Mesendoderm (in vitro differentiated cells): ENCODE measurements around the gene HSPA2.

Source experiments
- DNase-seq: peaks from one replicate; pipeline ENCODE4 v3.0.0; 2013
- H2AK5ac ChIP-seq: 2 replicates; pipeline ENCODE4 v1.6.1; 2013; ENCODE audit warnings: low read length, inconsistent platforms
- H2BK120ac ChIP-seq: 2 replicates; pipeline ENCODE4 v1.6.1; 2013; ENCODE audit warnings: low read depth, mild to moderate bottlenecking, low read length, moderate library complexity, mixed read lengths
- H2BK15ac ChIP-seq: replicated peaks from 2 replicates; pipeline ENCODE4 v1.6.1; 2013; ENCODE audit warnings: low read depth, mild to moderate bottlenecking, moderate library complexity
- H2BK5ac ChIP-seq: 2 replicates; pipeline ENCODE4 v1.6.1; 2013; ENCODE audit warnings: low read length, inconsistent platforms
- H3K18ac ChIP-seq: 2 replicates; pipeline ENCODE4 v1.6.1; 2013; ENCODE audit warnings: mild to moderate bottlenecking, low read length, mixed read lengths
- H3K23ac ChIP-seq: one replicate; pipeline ENCODE4 v1.6.1; 2013; ENCODE audit warnings: low read length
- H3K27ac ChIP-seq: 2 replicates; pipeline ENCODE4 v1.5.1; 2013; ENCODE audit warnings: low read depth, mild to moderate bottlenecking, inconsistent platforms, low read length, moderate library complexity
- H3K27me3 ChIP-seq: 2 replicates; pipeline ENCODE4 v1.6.1; 2013; ENCODE audit warnings: low read length, control low read depth, mild to moderate bottlenecking, inconsistent platforms; ENCODE audit not compliant: insufficient read depth, poor library complexity
- H3K36me3 ChIP-seq: 2 replicates; pipeline ENCODE4 v1.6.1; 2013; ENCODE audit warnings: low read length, inconsistent platforms; ENCODE audit not compliant: control insufficient read depth, insufficient read depth
- H3K4ac ChIP-seq: one replicate; pipeline ENCODE4 v1.6.1; 2013; ENCODE audit warnings: low read depth, mild to moderate bottlenecking, low read length, moderate library complexity
- H3K4me1 ChIP-seq: 2 replicates; pipeline ENCODE4 v1.6.1; 2013; ENCODE audit warnings: low read depth, low read length, inconsistent platforms; ENCODE audit not compliant: control insufficient read depth
- H3K4me2 ChIP-seq: 2 replicates; pipeline ENCODE4 v1.6.1; 2013; ENCODE audit warnings: low read length
- H3K4me3 ChIP-seq: 2 replicates; pipeline ENCODE4 v1.5.1; 2013; ENCODE audit warnings: mild to moderate bottlenecking, low read length
- H3K56ac ChIP-seq: one replicate; pipeline ENCODE4 v1.6.1; 2013; ENCODE audit warnings: low read length
- H3K79me1 ChIP-seq: 2 replicates; pipeline ENCODE4 v1.6.1; 2013; ENCODE audit warnings: low read length, inconsistent platforms
- H3K79me2 ChIP-seq: 2 replicates; pipeline ENCODE4 v1.6.1; 2013; ENCODE audit warnings: mild to moderate bottlenecking, low read length; ENCODE audit not compliant: control insufficient read depth, insufficient read depth
- H3K9ac ChIP-seq: 2 replicates; pipeline ENCODE4 v1.6.1; 2013; ENCODE audit warnings: low read length, inconsistent platforms
- H4K5ac ChIP-seq: one replicate; pipeline ENCODE4 v1.6.1; 2013; ENCODE audit warnings: low read length
- H4K8ac ChIP-seq: one replicate; pipeline ENCODE4 v1.6.1; 2013; ENCODE audit warnings: low read depth, mild to moderate bottlenecking, control low read depth, low read length, moderate library complexity
- WGBS: extraction: QIAGEN DNeasy Blood & Tissue Kit; methylation state at CpG from one replicate; pipeline ENCODE4 v1.1.7; 2013; ENCODE audit warnings: low lambda C conversion rate, missing lambda C conversion rate; ENCODE audit not compliant: insufficient coverage; ENCODE audit errors: extremely low coverage; 5-methylcytosine and 5-hydroxymethylcytosine counted together

Gene HSPA2

DNA sequence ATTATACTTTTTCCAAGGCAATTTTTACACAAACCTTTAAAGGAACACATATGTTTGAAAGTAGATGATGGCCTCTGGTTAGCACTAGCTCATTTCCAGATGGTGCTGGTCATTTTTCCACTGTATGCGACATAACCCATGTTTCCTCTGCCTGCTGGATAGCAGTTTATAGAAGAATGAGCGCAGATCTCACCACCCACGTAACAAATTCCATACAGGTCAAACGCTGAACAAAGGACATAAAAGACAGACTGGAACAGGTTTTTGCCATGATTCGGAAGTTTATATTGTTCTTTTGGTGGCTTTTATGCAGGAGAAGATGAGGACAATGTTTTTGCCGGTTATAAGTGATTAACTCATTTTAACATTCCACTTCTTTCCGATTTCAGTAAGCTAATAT is 39.9 kb downstream of the HSPA2 start:
- Histone ChIP-seq H2BK15ac (peak overlapping the region; percentile 86), H3K4me3 (no peak overlapping the region), H3K79me2 (no peaks in the 10 kb centered on the region), H2BK120ac (peak overlapping the region; percentile 79), H3K36me3 (no peaks in the 10 kb centered on the region), H3K4ac (peak overlapping the region; percentile 58), H3K56ac (peak overlapping the region; percentile 70), H3K18ac (peak overlapping the region; percentile 47), H4K5ac (no peak overlapping the region), H3K4me1 (peaks cover 6% of the 10 kb centered on the region), H3K4me2 (no peak overlapping the region), H3K23ac (no peak overlapping the region), H2BK5ac (no peak overlapping the region), H4K8ac (no peak overlapping the region), H3K27me3 (no peaks in the 10 kb centered on the region), H2AK5ac (no peak overlapping the region), H3K79me1 (no peaks in the 10 kb centered on the region), H3K9ac (no peak overlapping the region), H3K27ac (no peak overlapping the region)
- no CpG with 5 or more reads among the region's 7 CpGs for WGBS
- no peak for DNase-seq

DNA sequence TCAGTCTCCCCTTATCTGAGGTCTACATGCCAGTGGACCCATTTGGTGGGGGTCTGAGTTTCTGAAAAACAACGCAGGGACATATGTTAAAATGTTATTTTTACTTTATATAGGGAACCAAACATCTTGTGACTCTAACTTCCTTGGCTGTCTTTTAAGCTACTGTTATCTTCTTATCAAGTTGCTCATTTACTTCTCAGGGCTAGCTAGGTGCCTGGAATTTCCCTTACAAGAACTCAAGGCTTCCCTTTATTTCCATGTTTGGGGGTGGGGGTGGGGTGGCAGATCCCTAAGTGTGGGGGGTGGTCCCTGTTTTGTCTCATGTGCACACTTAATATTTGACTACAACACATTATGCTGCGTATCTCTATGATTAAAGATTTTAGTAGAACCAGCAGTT is 40.8 kb downstream of the HSPA2 start:
- H2BK15ac ChIP-seq = peak overlapping the region; percentile 75
- H3K4me1 ChIP-seq = peaks cover 6% of the 10 kb centered on the region
- H2AK5ac ChIP-seq = no peak overlapping the region
- no peak overlapping the region for H4K8ac ChIP-seq
- WGBS = no CpG with 5 or more reads among the region's 2 CpGs
- H3K79me1 ChIP-seq = no peaks in the 10 kb centered on the region
- peak; percentile 52 for DNase-seq
- no peak overlapping the region for H2BK120ac ChIP-seq
- H3K4me2 ChIP-seq = no peak overlapping the region
- H3K18ac ChIP-seq = peak overlapping the region; percentile 61
- H3K4me3 ChIP-seq = no peak overlapping the region
- H3K4ac ChIP-seq = no peak overlapping the region
- no peaks in the 10 kb centered on the region for H3K27me3 ChIP-seq
- H4K5ac ChIP-seq = no peak overlapping the region
- no peak overlapping the region for H3K23ac ChIP-seq
- no peak overlapping the region for H3K27ac ChIP-seq
- H3K79me2 ChIP-seq = no peaks in the 10 kb centered on the region
- H3K9ac ChIP-seq = peak overlapping the region; percentile 14
- H2BK5ac ChIP-seq = peak overlapping the region; percentile 69
- peak overlapping the region; percentile 71 for H3K56ac ChIP-seq
- H3K36me3 ChIP-seq = no peaks in the 10 kb centered on the region

DNA sequence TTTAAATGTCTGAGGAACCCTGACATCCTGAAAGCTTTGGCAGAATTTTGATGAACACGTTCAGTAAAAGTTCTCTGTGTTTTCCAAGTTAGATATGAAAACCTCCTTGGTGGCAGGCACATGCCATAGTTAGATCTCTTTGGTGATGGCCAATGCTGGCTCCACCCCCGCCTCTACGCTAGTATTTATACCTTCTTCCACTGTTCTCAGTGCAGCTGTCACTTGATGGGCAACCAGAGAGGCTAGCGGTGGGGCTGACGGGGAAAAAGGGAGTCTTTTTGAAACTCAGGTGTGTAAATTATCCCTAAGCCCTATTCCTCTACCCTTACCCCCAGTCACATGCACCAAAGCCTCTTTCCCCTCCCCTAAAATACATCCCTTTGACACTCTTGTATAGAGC is 41.3 kb downstream of the HSPA2 start:
- no peak overlapping the region for H2AK5ac ChIP-seq
- H3K79me1 ChIP-seq = no peaks in the 10 kb centered on the region
- H3K4ac ChIP-seq = peak overlapping the region; percentile 43
- DNase-seq = no peak
- no CpG with 5 or more reads among the region's 5 CpGs for WGBS
- H3K4me1 ChIP-seq = peaks cover 6% of the 10 kb centered on the region
- no peak overlapping the region for H2BK120ac ChIP-seq
- H3K23ac ChIP-seq = no peak overlapping the region
- no peak overlapping the region for H3K4me2 ChIP-seq
- no peak overlapping the region for H3K27ac ChIP-seq
- no peaks in the 10 kb centered on the region for H3K27me3 ChIP-seq
- H3K18ac ChIP-seq = no peak overlapping the region
- H2BK5ac ChIP-seq = no peak overlapping the region
- H3K56ac ChIP-seq = no peak overlapping the region
- no peak overlapping the region for H4K8ac ChIP-seq
- no peaks in the 10 kb centered on the region for H3K79me2 ChIP-seq
- no peak overlapping the region for H4K5ac ChIP-seq
- H3K36me3 ChIP-seq = no peaks in the 10 kb centered on the region
- peak overlapping the region; percentile 75 for H2BK15ac ChIP-seq
- H3K4me3 ChIP-seq = no peak overlapping the region
- H3K9ac ChIP-seq = no peak overlapping the region

DNA sequence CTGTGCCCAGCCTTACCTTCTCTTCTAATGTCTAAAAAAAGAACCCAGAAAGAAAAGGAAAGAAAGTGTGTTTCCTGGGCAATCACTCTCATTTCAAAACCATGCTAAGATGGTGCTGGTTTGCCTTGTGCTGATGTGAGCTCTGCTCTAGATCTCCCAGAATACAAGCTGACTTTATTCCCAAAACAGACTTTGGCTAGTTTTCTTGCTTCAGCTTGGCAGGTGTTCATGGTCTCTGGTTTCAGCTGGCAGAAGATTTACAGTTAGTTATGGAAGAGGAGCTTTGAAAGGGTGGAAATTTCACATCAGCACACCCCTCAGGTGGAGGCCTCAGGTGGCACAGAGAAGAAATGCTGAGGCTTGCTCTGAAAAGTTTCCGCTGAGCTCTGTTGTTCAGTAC is 43.6 kb downstream of the HSPA2 start:
- Histone ChIP-seq H4K5ac (no peak overlapping the region), H2AK5ac (no peak overlapping the region), H3K18ac (no peak overlapping the region), H2BK5ac (no peak overlapping the region), H3K27ac (no peak overlapping the region), H2BK120ac (no peak overlapping the region), H3K79me1 (no peaks in the 10 kb centered on the region), H3K4me2 (no peak overlapping the region), H2BK15ac (no peak overlapping the region), H4K8ac (no peak overlapping the region), H3K23ac (no peak overlapping the region), H3K79me2 (no peaks in the 10 kb centered on the region), H3K27me3 (no peaks in the 10 kb centered on the region), H3K4ac (no peak overlapping the region), H3K4me3 (no peak overlapping the region), H3K56ac (no peak overlapping the region), H3K36me3 (no peaks in the 10 kb centered on the region), H3K4me1 (peaks cover 6% of the 10 kb centered on the region), H3K9ac (no peak overlapping the region)
- no peak for DNase-seq
- WGBS = no CpG with 5 or more reads among the region's 1 CpG

DNA sequence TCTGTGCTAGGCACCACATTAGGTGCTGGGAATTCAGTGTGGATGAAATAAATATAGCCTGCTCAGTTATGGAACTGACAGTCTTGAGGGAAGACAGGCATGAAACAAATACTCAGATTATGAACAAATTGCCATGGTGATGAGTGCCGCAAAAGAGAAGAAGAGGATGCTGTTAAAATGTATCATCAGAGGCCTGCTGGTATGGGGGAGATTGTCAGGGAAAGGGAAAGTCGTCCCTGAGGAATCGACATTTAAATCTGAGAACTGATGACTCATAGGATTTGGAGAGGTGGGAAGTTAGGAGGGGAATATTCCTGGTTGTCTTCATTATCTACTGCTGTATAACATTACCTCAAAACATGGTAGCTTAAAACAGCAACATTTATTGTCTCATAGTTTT is 51.3 kb downstream of the HSPA2 start:
- H3K4ac ChIP-seq = no peak overlapping the region
- H3K56ac ChIP-seq = no peak overlapping the region
- H3K27me3 ChIP-seq = no peaks in the 10 kb centered on the region
- H2BK120ac ChIP-seq = no peak overlapping the region
- H3K36me3 ChIP-seq = no peaks in the 10 kb centered on the region
- H3K18ac ChIP-seq = no peak overlapping the region
- H3K4me1 ChIP-seq = no peaks in the 10 kb centered on the region
- no peak overlapping the region for H2BK5ac ChIP-seq
- H2AK5ac ChIP-seq = no peak overlapping the region
- H3K79me2 ChIP-seq = no peaks in the 10 kb centered on the region
- H2BK15ac ChIP-seq = no peak overlapping the region
- no peak overlapping the region for H3K9ac ChIP-seq
- H3K79me1 ChIP-seq = no peaks in the 10 kb centered on the region
- no peak overlapping the region for H4K8ac ChIP-seq
- H3K4me3 ChIP-seq = no peak overlapping the region
- no peak overlapping the region for H3K27ac ChIP-seq
- no peak overlapping the region for H4K5ac ChIP-seq
- no peak overlapping the region for H3K4me2 ChIP-seq
- no peak for DNase-seq
- WGBS = no CpG with 5 or more reads among the region's 3 CpGs
- no peak overlapping the region for H3K23ac ChIP-seq
